HEK293 (cell line): ENCODE measurements around the gene LDLRAD3.

Source experiments
- ZNF174 ChIP-seq: fragments of 450-650 bp; formaldehyde crosslinking; IDR thresholded peaks from 2 replicates; pipeline ENCODE4 v1.5.0; 2017; ENCODE audit warnings: missing biosample characterization, mild to moderate bottlenecking, missing genetic modification characterization
- TF ChIP-seq, protein P1 (sequence below): sonication (generic); formaldehyde crosslinking; IDR thresholded peaks from 2 replicates; pipeline ENCODE4 v1.8.1; 2022; ENCODE audit warnings: mild to moderate bottlenecking, moderate library complexity, missing genetic modification reagents

DNA sequence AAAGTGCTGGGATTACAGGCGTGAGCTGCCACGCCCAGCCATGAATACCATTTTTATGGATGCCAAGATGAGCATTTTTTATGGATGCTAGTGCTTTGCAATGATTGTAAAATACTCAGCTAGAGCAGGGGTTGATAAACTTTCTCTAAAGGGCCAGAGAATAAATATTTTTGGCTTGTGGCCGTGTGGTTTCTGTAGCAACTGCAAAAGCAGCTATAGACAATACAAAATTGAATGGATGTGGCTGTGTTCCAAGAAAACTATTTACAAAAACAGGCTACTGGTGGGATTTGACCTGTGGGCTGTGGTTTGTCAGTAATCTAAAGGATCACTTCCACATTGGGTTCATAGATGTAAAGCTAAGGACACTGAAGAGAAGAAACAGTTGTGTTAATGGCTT is 289.3 kb downstream of the LDLRAD3 start:
- TF ChIP-seq, protein P1, sequence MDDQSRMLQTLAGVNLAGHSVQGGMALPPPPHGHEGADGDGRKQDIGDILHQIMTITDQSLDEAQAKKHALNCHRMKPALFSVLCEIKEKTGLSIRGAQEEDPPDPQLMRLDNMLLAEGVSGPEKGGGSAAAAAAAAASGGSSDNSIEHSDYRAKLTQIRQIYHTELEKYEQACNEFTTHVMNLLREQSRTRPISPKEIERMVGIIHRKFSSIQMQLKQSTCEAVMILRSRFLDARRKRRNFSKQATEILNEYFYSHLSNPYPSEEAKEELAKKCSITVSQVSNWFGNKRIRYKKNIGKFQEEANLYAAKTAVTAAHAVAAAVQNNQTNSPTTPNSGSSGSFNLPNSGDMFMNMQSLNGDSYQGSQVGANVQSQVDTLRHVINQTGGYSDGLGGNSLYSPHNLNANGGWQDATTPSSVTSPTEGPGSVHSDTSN (CRISPR knock-in tag), result no peak
- TF ChIP-seq ZNF174 (tag by site-specific recombination), result no peak
